BJ (cell line): ENCODE measurements around the gene IGF2BP3. TPM values are rescaled to one million over a fixed set of nuclear protein-coding genes. Genes with fewer than 3 reads are reported as not detected.

Source experiments
- CTCF ChIA-PET: fragments of 350-600 bp; formaldehyde crosslinking; extraction: SDS; loops from one replicate; lab custom pipeline; 2021; ENCODE audit warnings: antibody characterized with exemption, inconsistent platforms; lab: Yijun Ruan, JAX
- POLR2A ChIA-PET: fragments of 300-600 bp; sonication (Branson Sonifier 250); formaldehyde crosslinking; extraction: SDS; loops from one replicate; lab custom pipeline; 2021; ENCODE audit warnings: antibody characterized with exemption; lab: Charles Lee
- DNase-seq: peaks from one replicate; pipeline ENCODE4 v3.0.0-alpha.2; 2011; ENCODE audit warnings: low read depth
- H3K27me3 ChIP-seq: 2 replicates; pipeline ENCODE4 v1.6.0; 2011; ENCODE audit warnings: low read length; ENCODE audit not compliant: control insufficient read depth, insufficient read depth
- H3K36me3 ChIP-seq: 2 replicates; pipeline ENCODE4 v1.5.1; 2011; ENCODE audit warnings: low read length; ENCODE audit not compliant: control insufficient read depth, insufficient read depth
- H3K4me3 ChIP-seq: 2 replicates; pipeline ENCODE4 v1.5.1; 2011; ENCODE audit warnings: low read depth, mild to moderate bottlenecking, control low read depth, low read length
- polyA plus RNA-seq: library from polyadenylated mRNA; depleted of rRNA; stranded (reverse); fragments of >200 nt; gene quantifications from 2 replicates; pipeline ENCODE4 v1.2.3, GENCODE V29; 2011
- TF ChIP-seq, protein P1 (sequence below): IDR thresholded peaks from 2 replicates; pipeline ENCODE4 v1.5.1; 2011; ENCODE audit warnings: low read depth, mild to moderate bottlenecking, control low read depth, inconsistent platforms, low read length, moderate library complexity; ENCODE audit not compliant: insufficient read depth

IGF2BP3 gene
- polyA plus RNA-seq, 1 experiment, result 14.4 TPM

DNA sequence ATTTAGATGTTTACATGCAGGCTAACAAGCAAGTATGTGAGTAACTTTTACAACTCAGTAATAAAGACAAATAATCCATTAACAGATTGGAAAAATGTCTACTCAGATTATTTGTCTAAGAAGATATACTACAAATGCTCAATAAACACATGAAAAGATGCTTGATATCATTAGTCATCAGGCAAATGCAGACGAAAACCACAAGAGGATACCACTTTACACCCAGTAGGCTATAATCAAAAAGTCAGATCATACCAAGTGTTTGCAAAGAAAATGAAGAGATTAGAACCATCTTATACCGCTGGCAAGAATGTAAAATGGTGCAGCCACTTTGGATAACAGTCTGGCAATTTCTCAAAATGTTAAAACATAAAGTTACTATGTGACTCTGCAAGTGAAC is 87.1 kb downstream of the IGF2BP3 start:
- H3K4me3 ChIP-seq, result no peak overlapping the region
- CTCF ChIA-PET, result no interaction called here
- TF ChIP-seq, protein P1, sequence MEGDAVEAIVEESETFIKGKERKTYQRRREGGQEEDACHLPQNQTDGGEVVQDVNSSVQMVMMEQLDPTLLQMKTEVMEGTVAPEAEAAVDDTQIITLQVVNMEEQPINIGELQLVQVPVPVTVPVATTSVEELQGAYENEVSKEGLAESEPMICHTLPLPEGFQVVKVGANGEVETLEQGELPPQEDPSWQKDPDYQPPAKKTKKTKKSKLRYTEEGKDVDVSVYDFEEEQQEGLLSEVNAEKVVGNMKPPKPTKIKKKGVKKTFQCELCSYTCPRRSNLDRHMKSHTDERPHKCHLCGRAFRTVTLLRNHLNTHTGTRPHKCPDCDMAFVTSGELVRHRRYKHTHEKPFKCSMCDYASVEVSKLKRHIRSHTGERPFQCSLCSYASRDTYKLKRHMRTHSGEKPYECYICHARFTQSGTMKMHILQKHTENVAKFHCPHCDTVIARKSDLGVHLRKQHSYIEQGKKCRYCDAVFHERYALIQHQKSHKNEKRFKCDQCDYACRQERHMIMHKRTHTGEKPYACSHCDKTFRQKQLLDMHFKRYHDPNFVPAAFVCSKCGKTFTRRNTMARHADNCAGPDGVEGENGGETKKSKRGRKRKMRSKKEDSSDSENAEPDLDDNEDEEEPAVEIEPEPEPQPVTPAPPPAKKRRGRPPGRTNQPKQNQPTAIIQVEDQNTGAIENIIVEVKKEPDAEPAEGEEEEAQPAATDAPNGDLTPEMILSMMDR, result no peak
- H3K36me3 ChIP-seq, result no peaks in the 10 kb centered on the region
- H3K27me3 ChIP-seq, result no peaks in the 10 kb centered on the region
- DNase-seq, result no peak
- POLR2A ChIA-PET, result no interaction called here

DNA sequence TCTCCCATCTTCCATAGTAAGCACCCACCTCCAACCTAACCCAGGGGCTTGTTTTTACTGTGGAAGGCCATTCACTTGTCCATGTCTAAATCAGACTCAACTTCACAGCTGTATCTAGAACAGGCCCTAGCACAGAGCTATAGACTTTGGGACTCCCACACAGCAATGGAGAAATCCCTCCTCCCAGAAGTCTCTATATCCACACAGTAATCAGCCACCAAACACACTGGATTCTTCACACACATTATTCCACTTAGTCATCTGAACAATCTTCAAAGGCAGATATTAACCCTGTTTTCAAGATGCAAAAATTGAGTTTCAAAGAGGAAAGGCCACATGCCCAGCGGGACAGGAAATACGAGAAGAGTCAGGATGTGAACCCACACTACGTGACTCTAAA is 89.3 kb downstream of the IGF2BP3 start:
- CTCF ChIA-PET, result interaction anchor here (0.9 kb wide), 1 partner anchor 33 kb away, joined by 3 read pairs; no protein-coding TSS in a partner anchor
- no peaks in the 10 kb centered on the region for H3K36me3 ChIP-seq
- H3K27me3 ChIP-seq, result no peaks in the 10 kb centered on the region
- H3K4me3 ChIP-seq, result no peak overlapping the region
- POLR2A ChIA-PET, result no interaction called here
- TF ChIP-seq, protein P1, result no peak
- DNase-seq, result no peak

DNA sequence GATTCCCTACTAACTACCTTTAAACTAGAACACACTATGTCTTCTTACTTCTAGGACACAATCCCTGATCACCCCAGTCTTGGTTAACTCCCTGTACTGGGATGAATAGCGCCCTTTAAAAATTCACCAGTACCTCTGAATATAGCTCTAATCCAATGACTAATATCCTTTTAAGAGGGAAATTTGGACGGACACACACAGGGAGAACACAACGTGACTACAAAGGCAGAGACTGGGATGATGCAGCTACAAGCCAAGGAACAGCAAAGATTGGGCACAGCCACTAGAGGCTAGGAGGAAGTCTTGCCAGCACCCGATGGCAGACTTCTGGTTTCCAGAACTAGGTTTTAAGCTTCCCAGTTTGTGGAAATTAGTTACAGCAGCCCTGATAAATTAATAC is 89.7 kb downstream of the IGF2BP3 start:
- TF ChIP-seq, protein P1, result no peak
- Histone ChIP-seq H3K36me3 (no peaks in the 10 kb centered on the region), H3K27me3 (no peaks in the 10 kb centered on the region), H3K4me3 (no peak overlapping the region)
- ChIA-PET CTCF (interaction anchor here (0.9 kb wide), 1 partner anchor 32 kb away, joined by 3 read pairs; no protein-coding TSS in a partner anchor), POLR2A (no interaction called here)
- no peak for DNase-seq

DNA sequence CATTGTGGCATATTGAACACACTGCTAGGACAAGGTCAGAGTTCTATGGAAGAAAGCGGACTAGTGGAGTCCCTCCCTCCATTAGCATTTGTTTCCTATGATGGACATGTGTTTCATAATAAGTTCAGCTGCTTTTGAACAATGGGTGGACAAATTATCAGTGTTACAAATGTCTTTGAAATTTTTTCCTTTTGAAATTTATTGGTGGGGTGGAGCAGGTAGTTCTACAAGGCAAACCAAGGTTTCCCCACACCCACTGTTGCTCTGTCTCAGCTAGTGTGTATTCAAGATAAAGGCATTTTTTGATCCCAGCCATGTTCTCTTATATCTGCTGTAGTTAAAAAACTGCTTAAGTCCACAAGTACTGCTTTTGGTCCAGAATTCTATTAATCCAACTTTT is 91.3 kb downstream of the IGF2BP3 start:
- ChIA-PET CTCF (no interaction called here), POLR2A (no interaction called here)
- Histone ChIP-seq H3K4me3 (no peak overlapping the region), H3K36me3 (no peaks in the 10 kb centered on the region), H3K27me3 (no peaks in the 10 kb centered on the region)
- no peak for DNase-seq
- TF ChIP-seq, protein P1, result no peak

DNA sequence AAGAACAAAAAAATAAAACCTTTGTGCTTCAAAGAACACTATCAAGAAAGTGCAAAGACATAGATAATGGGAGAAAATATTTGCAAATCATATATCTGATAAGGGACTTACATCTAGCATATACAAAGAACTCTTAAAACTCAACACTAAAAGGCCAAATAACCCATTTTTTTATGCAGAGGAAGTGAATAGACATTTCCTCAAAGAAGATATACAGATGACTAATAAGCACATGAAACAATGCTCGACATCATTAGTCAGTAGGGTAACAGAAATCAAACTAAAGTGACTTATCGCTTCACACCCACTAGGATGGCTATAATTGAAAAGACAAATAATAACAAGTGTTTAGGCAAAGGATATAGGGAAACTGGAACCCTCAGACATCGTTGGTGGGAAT is 93.2 kb downstream of the IGF2BP3 start:
- TF ChIP-seq, protein P1, result no peak
- H3K27me3 ChIP-seq, result no peaks in the 10 kb centered on the region
- ChIA-PET CTCF (no interaction called here), POLR2A (no interaction called here)
- no peak overlapping the region for H3K4me3 ChIP-seq
- DNase-seq, result no peak
- no peaks in the 10 kb centered on the region for H3K36me3 ChIP-seq
